HEK293T (cell line): ENCODE measurements around the gene AMIGO2.

Experiments used
- CTCF ChIA-PET: fragments of 350-600 bp; formaldehyde crosslinking; extraction: SDS; loops from one replicate; lab custom pipeline; 2021; ENCODE audit warnings: antibody characterized with exemption, inconsistent platforms; lab: Yijun Ruan, JAX
- POLR2A ChIA-PET: fragments of 350-600 bp; formaldehyde crosslinking; extraction: SDS; loops from one replicate; lab custom pipeline; 2020; ENCODE audit warnings: antibody characterized with exemption, inconsistent platforms; lab: Yijun Ruan, JAX
- DNase-seq: peaks from one replicate; pipeline ENCODE4 v3.0.0; 2012; ENCODE audit warnings: mixed read lengths; ENCODE audit errors: extremely low spot score
- ARNT ChIP-seq: fragments of 450-650 bp; IDR thresholded peaks from 2 replicates; pipeline ENCODE4 v1.6.1; 2017; ENCODE audit warnings: mild to moderate bottlenecking
- BHLHE40 ChIP-seq: fragments of 450-650 bp; IDR thresholded peaks from 2 replicates; pipeline ENCODE4 v1.6.1; 2016; ENCODE audit warnings: mild to moderate bottlenecking, moderate library complexity, borderline replicate concordance
- CTBP1 ChIP-seq: fragments of 450-650 bp; IDR thresholded peaks from 2 replicates; pipeline ENCODE4 v1.6.1; 2016; ENCODE audit warnings: borderline replicate concordance
- ELF4 ChIP-seq: fragments of 450-650 bp; IDR thresholded peaks from 2 replicates; pipeline ENCODE4 v1.6.1; 2017; ENCODE audit warnings: antibody characterized with exemption
- FOXA1 ChIP-seq: fragments of 450-650 bp; IDR thresholded peaks from 2 replicates; pipeline ENCODE4 v1.6.1; 2016; ENCODE audit warnings: mild to moderate bottlenecking
- FOXK2 ChIP-seq: fragments of 450-650 bp; IDR thresholded peaks from 2 replicates; pipeline ENCODE4 v1.6.1; 2016; ENCODE audit warnings: mild to moderate bottlenecking
- FOXM1 ChIP-seq: fragments of 450-650 bp; IDR thresholded peaks from 2 replicates; pipeline ENCODE4 v1.6.1; 2017; ENCODE audit warnings: mild to moderate bottlenecking, borderline replicate concordance
- HDGF ChIP-seq: fragments of 450-650 bp; IDR thresholded peaks from 2 replicates; pipeline ENCODE4 v1.6.1; 2017; ENCODE audit warnings: antibody characterized with exemption, borderline replicate concordance
- L3MBTL2 ChIP-seq: fragments of 450-650 bp; conservative IDR thresholded peaks from 2 replicates; pipeline ENCODE4 v1.6.1; 2016; ENCODE audit warnings: mild to moderate bottlenecking
- LEF1 ChIP-seq: fragments of 450-650 bp; IDR thresholded peaks from 2 replicates; pipeline ENCODE4 v1.6.1; 2017; ENCODE audit warnings: mild to moderate bottlenecking, borderline replicate concordance
- NFRKB ChIP-seq: fragments of 450-650 bp; IDR thresholded peaks from 2 replicates; pipeline ENCODE4 v1.6.1; 2016; ENCODE audit warnings: mild to moderate bottlenecking, moderate library complexity
- PKNOX1 ChIP-seq: fragments of 450-650 bp; IDR thresholded peaks from 2 replicates; pipeline ENCODE4 v1.6.1; 2016
- SP1 ChIP-seq: fragments of 450-650 bp; IDR thresholded peaks from 2 replicates; pipeline ENCODE4 v1.6.1; 2017
- SUZ12 ChIP-seq: fragments of 450-650 bp; IDR thresholded peaks from 2 replicates; pipeline ENCODE4 v1.6.1; 2016; ENCODE audit warnings: mild to moderate bottlenecking
- TARDBP ChIP-seq: fragments of 450-650 bp; IDR thresholded peaks from 2 replicates; pipeline ENCODE4 v1.6.1; 2016
- ZNF384 ChIP-seq: fragments of 450-650 bp; IDR thresholded peaks from 2 replicates; pipeline ENCODE4 v1.6.1; 2016

The AMIGO2 gene

GRCh38 chr12:47102845-47103651, 23.3 kb upstream of the AMIGO2 start:
- DNase-seq, result no peak
- TF ChIP-seq SUZ12, result no peak
- ChIA-PET POLR2A (no interaction called here), CTCF (no interaction called here)

GRCh38 chr12:47102406-47102805, 22.6 kb upstream of the AMIGO2 start:
- POLR2A ChIA-PET, result no interaction called here
- CTCF ChIA-PET, result no interaction called here
- DNase-seq, result no peak
- TF ChIP-seq TARDBP (no peak), L3MBTL2 (no peak), ZNF384 (no peak), LEF1 (no peak), SUZ12 (no peak), FOXK2 (no peak), BHLHE40 (no peak), PKNOX1 (no peak), FOXA1 (no peak), HDGF (no peak), CTBP1 (no peak)

- TF ChIP-seq PKNOX1 (no peak), SUZ12 (no peak), FOXK2 (no peak), CTBP1 (no peak), FOXM1 (no peak), TARDBP (no peak), ZNF384 (no peak), HDGF (no peak), LEF1 (no peak), SP1 (no peak), BHLHE40 (no peak), ELF4 (no peak), L3MBTL2 (no peak), ARNT (no peak), FOXA1 (no peak), NFRKB (no peak)
- DNase-seq, result no peak
- ChIA-PET POLR2A (no interaction called here), CTCF (no interaction called here)
Observed at GRCh38 chr12:47100160-47100559, 20.4 kb upstream of the AMIGO2 start.

DNA sequence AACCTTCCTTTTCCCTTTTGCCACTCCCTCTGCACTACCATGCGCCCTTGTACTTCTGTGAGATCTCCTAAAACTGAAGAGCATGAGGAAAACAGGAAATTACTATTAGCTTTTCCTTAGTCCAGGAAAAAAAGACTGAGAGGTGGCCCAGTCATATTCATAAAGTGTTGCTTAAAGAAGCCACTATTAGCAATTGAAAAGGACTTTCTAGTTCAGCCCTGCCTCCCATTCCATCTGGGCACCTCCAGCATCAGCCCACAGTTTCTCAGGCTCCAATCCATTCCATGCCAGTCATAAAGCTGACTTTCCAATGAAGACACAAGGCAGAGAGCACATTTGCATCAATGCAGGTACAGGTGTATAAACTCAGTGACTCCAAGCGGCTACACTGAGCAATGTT, 19.9 kb upstream of the AMIGO2 start:
- TF ChIP-seq SUZ12 (no peak), ELF4 (no peak), FOXA1 (no peak), FOXK2 (no peak), CTBP1 (no peak), BHLHE40 (no peak), L3MBTL2 (no peak), FOXM1 (no peak)
- POLR2A ChIA-PET, result no interaction called here
- CTCF ChIA-PET, result no interaction called here
- DNase-seq, result no peak

- CTCF ChIA-PET, result no interaction called here
- DNase-seq, result no peak
- POLR2A ChIA-PET, result no interaction called here
- no peak for TF ChIP-seq SP1
- TF ChIP-seq HDGF, result no peak
- TF ChIP-seq ELF4, result no peak
- TF ChIP-seq LEF1, result no peak
- no peak for TF ChIP-seq BHLHE40
- no peak for TF ChIP-seq ARNT
- TF ChIP-seq L3MBTL2, result no peak
- TF ChIP-seq TARDBP, result no peak
- no peak for TF ChIP-seq SUZ12
- no peak for TF ChIP-seq FOXA1
- no peak for TF ChIP-seq FOXM1
- no peak for TF ChIP-seq CTBP1
- TF ChIP-seq NFRKB, result no peak
- no peak for TF ChIP-seq ZNF384
- no peak for TF ChIP-seq PKNOX1
- TF ChIP-seq FOXK2, result no peak
Observed at GRCh38 chr12:47098099-47098498, 18.3 kb upstream of the AMIGO2 start.

DNA sequence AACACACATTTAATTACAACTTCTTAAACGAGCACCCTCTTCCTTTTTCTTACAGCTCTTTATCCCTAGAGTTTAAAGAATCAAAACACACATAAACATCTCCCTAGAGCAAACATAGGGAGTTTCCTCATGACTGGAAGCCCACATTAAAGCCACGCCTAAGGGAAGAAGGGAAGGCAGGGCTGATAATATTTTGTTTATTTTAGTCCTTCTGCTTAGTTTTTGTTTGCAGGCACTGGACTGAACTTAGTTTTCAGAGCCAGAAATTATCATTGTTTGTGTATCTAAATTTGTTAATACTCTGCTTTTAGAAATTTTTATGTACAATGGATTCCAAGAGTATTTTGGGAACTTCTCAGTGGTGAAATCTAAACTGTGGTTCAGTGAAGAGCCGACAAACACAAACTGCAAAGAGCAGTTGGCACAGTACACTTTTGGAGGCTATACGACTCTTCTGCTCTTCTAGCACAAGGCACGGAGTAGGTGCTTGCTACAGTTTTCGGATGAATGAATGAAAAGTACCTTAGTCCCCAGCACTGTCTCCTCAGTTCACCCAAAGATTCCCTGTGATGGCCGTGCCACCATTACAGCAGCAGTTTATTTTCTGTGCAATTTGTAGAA, 17.6 kb upstream of the AMIGO2 start:
- no peak for DNase-seq
- no peak for TF ChIP-seq L3MBTL2
- no peak for TF ChIP-seq ELF4
- no peak for TF ChIP-seq TARDBP
- no peak for TF ChIP-seq SUZ12
- no peak for TF ChIP-seq ZNF384
- TF ChIP-seq BHLHE40, result no peak
- no peak for TF ChIP-seq ARNT
- TF ChIP-seq LEF1, result no peak
- TF ChIP-seq HDGF, result no peak
- TF ChIP-seq NFRKB, result no peak
- TF ChIP-seq SP1, result no peak
- TF ChIP-seq FOXK2, result no peak
- no peak for TF ChIP-seq PKNOX1
- TF ChIP-seq CTBP1, result no peak
- no peak for TF ChIP-seq FOXA1
- no peak for TF ChIP-seq FOXM1
- ChIA-PET CTCF (no interaction called here), POLR2A (no interaction called here)
